Measurements from ENCODE around the gene PHYH. TPM values are rescaled to one million over a fixed set of nuclear protein-coding genes. Genes with fewer than 3 reads are reported as not detected.
"Not testable (repeated sequence)": the region's sequence is repeated elsewhere in the genome, so short reads cannot be mapped to it uniquely, and the experiment has no call there.

Gene PHYH
- total RNA-seq, 1 donor, result 26.0 TPM

GRCh38 chr10:13298748-13299436, 972 bp downstream of the PHYH start:
- no peak for TF ChIP-seq CTCF (IDR thresholded peaks at IDR 0.05; ENCODE audit: insufficient read depth, low read length)
- no peak for DNase-seq (ENCODE audit: low read depth)
- peak overlapping the region; percentile 77 for H3K4me3 ChIP-seq (ENCODE audit: low read depth, low read length)

GRCh38 chr10:13296476-13296875, 3.4 kb downstream of the PHYH start:
- TF ChIP-seq CTCF (IDR thresholded peaks at IDR 0.05; ENCODE audit: insufficient read depth, low read length), result no peak
- no peak for DNase-seq (ENCODE audit: low read depth)
- no peak overlapping the region for H3K4me3 ChIP-seq (ENCODE audit: low read depth, low read length)

GRCh38 chr10:13294784-13295183, 5.1 kb downstream of the PHYH start:
- DNase-seq (ENCODE audit: low read depth), result no peak
- TF ChIP-seq CTCF (IDR thresholded peaks at IDR 0.05; ENCODE audit: insufficient read depth, low read length), result no peak
- no peak overlapping the region for H3K4me3 ChIP-seq (ENCODE audit: low read depth, low read length)

GRCh38 chr10:13291821-13292773, 7.8 kb downstream of the PHYH start:
- no peak for DNase-seq (ENCODE audit: low read depth)
- H3K4me3 ChIP-seq (ENCODE audit: low read depth, low read length), result no peak overlapping the region
- TF ChIP-seq CTCF (IDR thresholded peaks at IDR 0.05; ENCODE audit: insufficient read depth, low read length), result no peak

- no peak overlapping the region for H3K4me3 ChIP-seq (ENCODE audit: low read depth, low read length)
- no peak for DNase-seq (ENCODE audit: low read depth)
- TF ChIP-seq CTCF (IDR thresholded peaks at IDR 0.05; ENCODE audit: insufficient read depth, low read length), result no peak
Observed at GRCh38 chr10:13291061-13291460, 8.8 kb downstream of the PHYH start.

- DNase-seq (ENCODE audit: low read depth), result no peak
- H3K4me3 ChIP-seq (ENCODE audit: low read depth, low read length), result no peak overlapping the region
- no peak for TF ChIP-seq CTCF (IDR thresholded peaks at IDR 0.05; ENCODE audit: insufficient read depth, low read length)
Observed at GRCh38 chr10:13284050-13284449, 15.8 kb downstream of the PHYH start.

GRCh38 chr10:13282348-13282747, 17.5 kb downstream of the PHYH start:
- not testable (repeated sequence) for DNase-seq (ENCODE audit: low read depth); H3K4me3 ChIP-seq (ENCODE audit: low read depth, low read length)
